AG09309 (cell line): ENCODE measurements around the gene EBF4.

Experiments used
- DNase-seq: peaks from one replicate; pipeline ENCODE4 v3.0.0-alpha.2; 2010; ENCODE audit warnings: low read depth
- H3K4me3 ChIP-seq: 2 replicates; pipeline ENCODE4 v1.5.1; 2011; ENCODE audit warnings: mild to moderate bottlenecking, low read depth, low read length, moderate library complexity; ENCODE audit not compliant: control insufficient read depth
- TF ChIP-seq, protein P1 (sequence below): IDR thresholded peaks from 2 replicates; pipeline ENCODE4 v1.5.1; 2011; ENCODE audit warnings: mild to moderate bottlenecking, low read depth, low read length, inconsistent platforms; ENCODE audit not compliant: insufficient read depth, control insufficient read depth; ENCODE audit errors: missing control alignments

EBF4 gene

DNA sequence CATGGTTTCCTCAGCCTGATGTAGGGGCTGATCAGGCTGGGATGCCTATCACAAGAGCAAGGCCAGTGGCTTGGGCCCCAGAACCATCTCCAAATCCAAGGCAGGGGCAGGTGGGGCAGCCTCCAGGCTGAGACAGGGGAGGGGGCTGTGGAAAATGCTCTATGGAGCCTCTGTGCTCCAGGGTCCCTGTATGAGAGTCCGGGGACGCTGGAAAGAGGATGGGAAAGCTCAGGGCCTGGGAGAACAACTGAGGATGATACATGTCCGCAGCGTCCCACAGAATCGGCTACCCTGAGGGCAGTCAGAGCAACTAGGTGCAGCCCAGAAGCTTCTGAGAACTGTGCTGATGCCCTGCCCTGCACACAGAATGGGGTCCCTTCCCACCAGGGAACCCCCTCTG is 64.4 kb downstream of the EBF4 start:
- TF ChIP-seq, protein P1, sequence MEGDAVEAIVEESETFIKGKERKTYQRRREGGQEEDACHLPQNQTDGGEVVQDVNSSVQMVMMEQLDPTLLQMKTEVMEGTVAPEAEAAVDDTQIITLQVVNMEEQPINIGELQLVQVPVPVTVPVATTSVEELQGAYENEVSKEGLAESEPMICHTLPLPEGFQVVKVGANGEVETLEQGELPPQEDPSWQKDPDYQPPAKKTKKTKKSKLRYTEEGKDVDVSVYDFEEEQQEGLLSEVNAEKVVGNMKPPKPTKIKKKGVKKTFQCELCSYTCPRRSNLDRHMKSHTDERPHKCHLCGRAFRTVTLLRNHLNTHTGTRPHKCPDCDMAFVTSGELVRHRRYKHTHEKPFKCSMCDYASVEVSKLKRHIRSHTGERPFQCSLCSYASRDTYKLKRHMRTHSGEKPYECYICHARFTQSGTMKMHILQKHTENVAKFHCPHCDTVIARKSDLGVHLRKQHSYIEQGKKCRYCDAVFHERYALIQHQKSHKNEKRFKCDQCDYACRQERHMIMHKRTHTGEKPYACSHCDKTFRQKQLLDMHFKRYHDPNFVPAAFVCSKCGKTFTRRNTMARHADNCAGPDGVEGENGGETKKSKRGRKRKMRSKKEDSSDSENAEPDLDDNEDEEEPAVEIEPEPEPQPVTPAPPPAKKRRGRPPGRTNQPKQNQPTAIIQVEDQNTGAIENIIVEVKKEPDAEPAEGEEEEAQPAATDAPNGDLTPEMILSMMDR = no peak

DNA sequence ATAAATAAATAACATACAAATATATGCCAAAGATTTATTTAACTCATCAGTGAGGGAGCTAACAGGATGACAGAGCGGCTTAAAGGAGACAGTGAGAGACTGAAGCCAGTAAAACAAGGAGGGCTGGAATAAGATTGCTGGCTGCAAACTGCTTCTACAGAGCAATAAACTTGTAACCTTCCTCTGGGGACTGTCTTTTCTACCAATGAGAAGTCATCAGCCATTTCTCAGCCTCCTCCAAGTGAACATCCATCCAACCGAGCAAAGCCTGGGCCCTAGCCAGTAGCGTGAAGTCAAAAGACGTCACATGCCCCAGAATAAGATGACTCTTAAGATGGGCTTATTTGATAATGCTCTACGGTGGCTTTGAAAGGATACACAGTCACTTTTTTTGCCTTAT is 65.4 kb downstream of the EBF4 start:
- DNase-seq = no peak
- TF ChIP-seq, protein P1 = no peak
- no peak overlapping the region for H3K4me3 ChIP-seq

More for the DNA sequence above, 64.4 kb downstream of the EBF4 start:
- DNase-seq = no peak
- H3K4me3 ChIP-seq = no peak overlapping the region

DNA sequence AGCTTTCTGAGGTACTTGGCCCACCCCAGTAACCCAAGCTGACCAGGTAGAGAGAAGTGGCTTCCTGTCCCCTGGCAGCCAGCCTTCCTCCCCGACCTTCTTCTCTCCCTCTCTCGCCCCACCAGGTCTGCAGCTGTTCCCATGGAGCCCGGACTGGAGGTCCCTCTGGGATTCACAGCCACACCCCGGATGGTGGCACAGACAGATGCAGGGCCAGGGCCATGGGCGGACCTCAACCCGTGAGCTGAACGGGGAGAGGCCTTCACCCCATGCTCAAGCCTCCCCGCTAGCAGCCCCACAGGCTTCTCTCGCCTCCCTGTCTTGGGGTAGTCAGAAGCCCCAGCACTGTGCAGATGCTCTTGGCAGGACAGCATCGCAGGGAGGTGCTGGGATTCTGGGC is 66.6 kb downstream of the EBF4 start:
- no peak overlapping the region for H3K4me3 ChIP-seq
- DNase-seq = no peak
- TF ChIP-seq, protein P1 = no peak

DNA sequence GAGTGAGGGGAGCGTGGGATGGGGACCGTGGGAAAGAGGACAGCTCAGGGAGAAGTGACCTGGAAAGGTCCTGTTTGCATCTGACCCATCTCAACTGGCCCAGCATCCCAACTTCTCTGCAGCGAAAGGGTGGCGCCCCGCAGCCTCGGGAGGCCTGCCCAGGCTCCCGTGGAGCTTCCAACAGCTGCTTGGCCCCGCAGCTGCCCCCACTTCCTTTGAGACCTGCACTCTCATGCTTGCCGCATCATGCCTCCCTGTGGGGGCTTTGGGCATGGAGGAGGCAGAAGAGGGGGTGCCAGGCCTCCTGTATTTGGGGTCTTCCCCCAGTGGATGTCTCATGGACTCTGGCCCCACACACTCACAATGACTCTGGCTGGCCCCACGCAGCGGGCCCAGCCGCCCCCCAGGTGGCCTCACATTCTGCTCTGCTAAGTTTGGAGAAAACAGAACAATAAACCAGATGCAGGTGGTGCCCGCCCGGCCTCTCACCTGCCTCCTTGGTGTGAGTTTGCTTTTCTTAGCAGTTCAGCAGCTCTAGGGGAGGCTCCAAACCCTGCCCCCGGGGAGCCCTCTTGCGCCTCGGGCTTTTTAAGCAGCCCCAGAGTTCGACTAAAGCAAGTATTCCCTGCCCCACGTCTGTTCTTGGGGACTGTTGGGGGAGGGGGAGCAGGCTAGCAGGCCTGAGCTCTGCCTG is 67.2 kb downstream of the EBF4 start:
- no peak overlapping the region for H3K4me3 ChIP-seq
- TF ChIP-seq, protein P1 = no peak
- no peak for DNase-seq

DNA sequence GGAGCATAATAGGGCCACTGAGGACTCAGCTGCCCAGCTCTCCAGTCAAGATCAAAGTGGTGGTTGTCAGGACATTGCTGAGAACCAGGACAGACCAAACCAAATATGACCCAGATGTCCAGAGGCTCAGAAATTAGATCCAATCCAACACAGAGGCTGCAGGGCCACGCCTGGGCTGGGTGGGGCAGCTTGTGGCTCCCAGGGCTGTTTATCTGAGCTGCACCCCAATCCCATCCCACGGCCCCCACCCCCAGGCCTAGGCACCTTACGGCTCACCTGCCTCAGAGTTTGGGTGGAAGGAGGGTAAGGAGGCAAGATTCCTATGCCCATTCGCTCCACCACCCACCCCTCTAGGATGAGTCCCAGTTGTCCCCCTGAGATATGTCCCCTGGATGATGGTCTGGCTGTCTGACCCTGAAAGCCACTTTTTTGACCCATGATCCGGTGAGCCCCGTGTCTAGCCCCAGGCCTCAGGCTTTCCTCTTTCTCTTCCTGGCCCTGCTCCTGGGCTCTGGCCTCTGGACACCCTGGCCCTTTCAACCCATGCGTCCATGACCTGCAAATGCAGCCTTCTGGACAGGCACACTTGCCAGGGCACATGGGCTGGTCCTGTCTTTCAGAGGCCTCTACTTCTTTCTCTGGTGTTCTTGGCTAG is 67.8 kb downstream of the EBF4 start:
- H3K4me3 ChIP-seq = no peak overlapping the region
- TF ChIP-seq, protein P1 = no peak
- no peak for DNase-seq

DNA sequence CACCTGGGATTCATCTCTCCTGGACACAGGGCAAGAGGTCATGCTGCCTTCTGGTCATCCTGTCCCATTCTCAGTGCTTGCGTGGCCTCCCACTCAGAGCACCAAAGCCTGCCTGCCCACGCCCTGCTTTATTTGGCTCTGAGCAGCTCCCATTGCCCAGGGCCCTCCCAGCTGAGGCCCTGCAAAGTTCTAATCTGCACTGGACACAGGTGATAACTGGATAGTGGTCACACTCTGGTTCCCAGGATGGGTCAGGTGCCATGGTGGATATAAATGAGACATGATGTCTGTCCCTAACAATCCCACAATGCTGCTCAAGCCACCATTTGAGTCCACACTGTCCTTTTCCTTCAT is 68.3 kb downstream of the EBF4 start:
- H3K4me3 ChIP-seq = no peak overlapping the region
- TF ChIP-seq, protein P1 = no peak
- DNase-seq = no peak
